ENCODE results near the gene GNG7. TPM values are rescaled to one million over a fixed set of nuclear protein-coding genes. Genes with fewer than 3 reads are reported as not detected.
A peak's percentile ranks its signal among the peaks of the same experiment; 100 is the strongest.
"Not testable (repeated sequence)": the region's sequence is repeated elsewhere in the genome, so short reads cannot be mapped to it uniquely, and the experiment has no call there.

Gene GNG7
- total RNA-seq, 1 experiment from 2014 or later, result 9.6 TPM

DNA sequence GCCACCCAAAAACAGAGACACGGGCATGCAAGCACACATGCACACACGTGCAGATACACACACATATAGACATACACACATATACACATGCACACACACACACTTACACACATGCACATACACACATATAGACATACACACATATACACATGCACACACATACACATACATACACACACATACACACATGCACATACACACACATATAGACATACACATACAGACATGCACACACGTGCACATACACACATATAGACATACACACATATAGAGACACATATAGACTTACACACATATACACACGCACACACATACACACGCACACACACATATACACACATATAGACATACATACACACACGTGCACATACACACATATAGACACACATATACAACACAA lies 134.5 kb downstream of the GNG7 start:
- Mint-ChIP-seq H3K36me3 (no peaks in the 10 kb centered on the region; the same call in 1 of the 2 replicates), H3K27me3 (ENCODE audit: low read depth) (peaks cover 2% of the 10 kb centered on the region; the same call in 1 of the 2 replicates), H3K27ac (peak overlapping the region; percentile 37; the same call in 1 of the 2 replicates), H3K4me3 (no peak overlapping the region), H3K9me3 (peaks cover 24% of the 10 kb centered on the region), H3K4me1 (no peaks in the 10 kb centered on the region)
- TF ChIP-seq TP53 (CRISPR knock-in tag; IDR thresholded peaks at IDR 0.05), result no peak
- TF ChIP-seq TEAD4 (CRISPR knock-in tag; IDR thresholded peaks at IDR 0.05), result no peak
- TF ChIP-seq ESRRA (CRISPR knock-in tag; IDR thresholded peaks at IDR 0.05; ENCODE audit: borderline replicate concordance), result no peak
- TF ChIP-seq, protein P1, sequence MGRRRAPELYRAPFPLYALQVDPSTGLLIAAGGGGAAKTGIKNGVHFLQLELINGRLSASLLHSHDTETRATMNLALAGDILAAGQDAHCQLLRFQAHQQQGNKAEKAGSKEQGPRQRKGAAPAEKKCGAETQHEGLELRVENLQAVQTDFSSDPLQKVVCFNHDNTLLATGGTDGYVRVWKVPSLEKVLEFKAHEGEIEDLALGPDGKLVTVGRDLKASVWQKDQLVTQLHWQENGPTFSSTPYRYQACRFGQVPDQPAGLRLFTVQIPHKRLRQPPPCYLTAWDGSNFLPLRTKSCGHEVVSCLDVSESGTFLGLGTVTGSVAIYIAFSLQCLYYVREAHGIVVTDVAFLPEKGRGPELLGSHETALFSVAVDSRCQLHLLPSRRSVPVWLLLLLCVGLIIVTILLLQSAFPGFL (CRISPR knock-in tag; IDR thresholded peaks at IDR 0.05; ENCODE audit: borderline replicate concordance), result no peak
- TF ChIP-seq, protein P2, sequence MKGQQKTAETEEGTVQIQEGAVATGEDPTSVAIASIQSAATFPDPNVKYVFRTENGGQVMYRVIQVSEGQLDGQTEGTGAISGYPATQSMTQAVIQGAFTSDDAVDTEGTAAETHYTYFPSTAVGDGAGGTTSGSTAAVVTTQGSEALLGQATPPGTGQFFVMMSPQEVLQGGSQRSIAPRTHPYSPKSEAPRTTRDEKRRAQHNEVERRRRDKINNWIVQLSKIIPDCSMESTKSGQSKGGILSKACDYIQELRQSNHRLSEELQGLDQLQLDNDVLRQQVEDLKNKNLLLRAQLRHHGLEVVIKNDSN (CRISPR knock-in tag; IDR thresholded peaks at IDR 0.05), result no peak
- TF ChIP-seq, protein P3, sequence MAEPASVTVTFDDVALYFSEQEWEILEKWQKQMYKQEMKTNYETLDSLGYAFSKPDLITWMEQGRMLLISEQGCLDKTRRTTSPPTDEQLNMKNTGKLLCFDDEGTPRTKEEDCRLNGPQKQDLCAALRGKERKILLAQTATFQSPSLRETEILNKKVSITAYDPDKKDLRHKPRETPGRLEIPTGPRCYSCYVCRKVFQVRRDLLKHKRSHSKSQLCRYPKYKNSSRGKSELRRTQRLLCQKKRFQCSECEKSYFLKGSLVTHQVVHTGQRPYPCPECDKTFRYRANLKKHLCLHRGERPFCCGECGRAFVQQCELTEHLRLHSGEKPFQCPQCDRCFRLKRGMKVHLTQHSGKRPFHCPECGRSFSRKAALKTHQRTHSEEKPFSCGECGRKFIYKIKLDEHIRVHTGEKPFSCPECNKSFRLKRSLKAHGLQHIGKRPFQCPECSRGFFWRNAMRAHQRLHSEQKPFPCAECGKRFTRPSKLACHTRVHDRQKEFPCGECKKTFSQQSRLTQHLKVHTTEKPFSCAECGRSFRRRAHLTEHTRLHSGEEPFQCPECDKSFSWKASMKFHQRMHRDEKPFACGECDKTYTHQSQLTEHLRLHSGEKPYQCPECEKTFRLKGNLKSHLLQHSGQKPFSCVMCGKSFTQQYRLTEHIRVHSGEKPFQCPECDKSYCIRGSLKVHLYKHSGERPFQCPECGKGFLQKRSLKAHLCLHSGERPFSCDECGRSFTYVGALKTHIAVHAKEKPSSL (CRISPR knock-in tag; conservative IDR thresholded peaks at IDR 0.05), result no peak
- TF ChIP-seq ZNF232 (CRISPR knock-in tag; IDR thresholded peaks at IDR 0.05), result no peak
- no peak for TF ChIP-seq RELA (CRISPR knock-in tag; IDR thresholded peaks at IDR 0.05; ENCODE audit: borderline replicate concordance)
- TF ChIP-seq, protein P4, sequence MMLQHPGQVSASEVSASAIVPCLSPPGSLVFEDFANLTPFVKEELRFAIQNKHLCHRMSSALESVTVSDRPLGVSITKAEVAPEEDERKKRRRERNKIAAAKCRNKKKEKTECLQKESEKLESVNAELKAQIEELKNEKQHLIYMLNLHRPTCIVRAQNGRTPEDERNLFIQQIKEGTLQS (CRISPR knock-in tag; conservative IDR thresholded peaks at IDR 0.05), result no peak
- no peak for TF ChIP-seq NFATC4 (CRISPR knock-in tag; IDR thresholded peaks at IDR 0.05)
- CTCF ChIA-PET, result interaction anchor here (1.0 kb wide), 2 partner anchors 12 kb away, joined by 3 read pairs; no protein-coding TSS in a partner anchor
- POLR2A ChIA-PET, result no interaction called here
- DNase-seq (ENCODE audit: low spot score), result no peak
- ATAC-seq, result no peak

DNA sequence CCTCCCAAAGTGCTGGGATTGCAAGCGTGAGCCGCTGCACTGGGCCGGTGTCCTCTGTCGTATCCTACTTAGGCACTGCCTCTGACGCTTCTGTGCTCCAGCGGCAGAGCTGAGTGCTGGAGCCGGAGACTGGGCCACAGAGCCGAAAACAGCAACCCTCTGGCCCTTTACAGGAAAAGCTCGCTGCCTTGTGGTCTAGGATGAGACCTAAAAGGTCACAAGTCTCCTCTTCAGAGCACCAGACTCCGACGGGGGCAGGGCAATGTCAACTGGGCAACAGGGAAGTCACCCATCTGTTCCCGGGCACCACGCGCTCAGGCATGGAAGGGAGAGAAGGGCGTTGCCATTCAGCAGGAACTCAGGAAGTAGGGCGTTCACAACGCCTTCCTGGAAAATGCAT lies 134.9 kb downstream of the GNG7 start:
- Mint-ChIP-seq H3K27ac (peak overlapping the region; percentile 37; the same call in 1 of the 2 replicates), H3K4me3 (no peak overlapping the region), H3K9me3 (peaks cover 24% of the 10 kb centered on the region), H3K27me3 (ENCODE audit: low read depth) (peaks cover 2% of the 10 kb centered on the region; the same call in 1 of the 2 replicates), H3K36me3 (no peaks in the 10 kb centered on the region; the same call in 1 of the 2 replicates), H3K4me1 (no peaks in the 10 kb centered on the region)
- ChIA-PET CTCF (interaction anchor here (1.0 kb wide), 2 partner anchors 12 to 13 kb away, joined by 3 read pairs; no protein-coding TSS in a partner anchor), POLR2A (no interaction called here)
- ATAC-seq (no peak), DNase-seq (ENCODE audit: low spot score) (peak; percentile 6)
- TF ChIP-seq, protein P5, sequence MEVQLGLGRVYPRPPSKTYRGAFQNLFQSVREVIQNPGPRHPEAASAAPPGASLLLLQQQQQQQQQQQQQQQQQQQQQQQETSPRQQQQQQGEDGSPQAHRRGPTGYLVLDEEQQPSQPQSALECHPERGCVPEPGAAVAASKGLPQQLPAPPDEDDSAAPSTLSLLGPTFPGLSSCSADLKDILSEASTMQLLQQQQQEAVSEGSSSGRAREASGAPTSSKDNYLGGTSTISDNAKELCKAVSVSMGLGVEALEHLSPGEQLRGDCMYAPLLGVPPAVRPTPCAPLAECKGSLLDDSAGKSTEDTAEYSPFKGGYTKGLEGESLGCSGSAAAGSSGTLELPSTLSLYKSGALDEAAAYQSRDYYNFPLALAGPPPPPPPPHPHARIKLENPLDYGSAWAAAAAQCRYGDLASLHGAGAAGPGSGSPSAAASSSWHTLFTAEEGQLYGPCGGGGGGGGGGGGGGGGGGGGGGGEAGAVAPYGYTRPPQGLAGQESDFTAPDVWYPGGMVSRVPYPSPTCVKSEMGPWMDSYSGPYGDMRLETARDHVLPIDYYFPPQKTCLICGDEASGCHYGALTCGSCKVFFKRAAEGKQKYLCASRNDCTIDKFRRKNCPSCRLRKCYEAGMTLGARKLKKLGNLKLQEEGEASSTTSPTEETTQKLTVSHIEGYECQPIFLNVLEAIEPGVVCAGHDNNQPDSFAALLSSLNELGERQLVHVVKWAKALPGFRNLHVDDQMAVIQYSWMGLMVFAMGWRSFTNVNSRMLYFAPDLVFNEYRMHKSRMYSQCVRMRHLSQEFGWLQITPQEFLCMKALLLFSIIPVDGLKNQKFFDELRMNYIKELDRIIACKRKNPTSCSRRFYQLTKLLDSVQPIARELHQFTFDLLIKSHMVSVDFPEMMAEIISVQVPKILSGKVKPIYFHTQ (CRISPR knock-in tag; IDR thresholded peaks at IDR 0.05), result no peak
- TF ChIP-seq, protein P6, sequence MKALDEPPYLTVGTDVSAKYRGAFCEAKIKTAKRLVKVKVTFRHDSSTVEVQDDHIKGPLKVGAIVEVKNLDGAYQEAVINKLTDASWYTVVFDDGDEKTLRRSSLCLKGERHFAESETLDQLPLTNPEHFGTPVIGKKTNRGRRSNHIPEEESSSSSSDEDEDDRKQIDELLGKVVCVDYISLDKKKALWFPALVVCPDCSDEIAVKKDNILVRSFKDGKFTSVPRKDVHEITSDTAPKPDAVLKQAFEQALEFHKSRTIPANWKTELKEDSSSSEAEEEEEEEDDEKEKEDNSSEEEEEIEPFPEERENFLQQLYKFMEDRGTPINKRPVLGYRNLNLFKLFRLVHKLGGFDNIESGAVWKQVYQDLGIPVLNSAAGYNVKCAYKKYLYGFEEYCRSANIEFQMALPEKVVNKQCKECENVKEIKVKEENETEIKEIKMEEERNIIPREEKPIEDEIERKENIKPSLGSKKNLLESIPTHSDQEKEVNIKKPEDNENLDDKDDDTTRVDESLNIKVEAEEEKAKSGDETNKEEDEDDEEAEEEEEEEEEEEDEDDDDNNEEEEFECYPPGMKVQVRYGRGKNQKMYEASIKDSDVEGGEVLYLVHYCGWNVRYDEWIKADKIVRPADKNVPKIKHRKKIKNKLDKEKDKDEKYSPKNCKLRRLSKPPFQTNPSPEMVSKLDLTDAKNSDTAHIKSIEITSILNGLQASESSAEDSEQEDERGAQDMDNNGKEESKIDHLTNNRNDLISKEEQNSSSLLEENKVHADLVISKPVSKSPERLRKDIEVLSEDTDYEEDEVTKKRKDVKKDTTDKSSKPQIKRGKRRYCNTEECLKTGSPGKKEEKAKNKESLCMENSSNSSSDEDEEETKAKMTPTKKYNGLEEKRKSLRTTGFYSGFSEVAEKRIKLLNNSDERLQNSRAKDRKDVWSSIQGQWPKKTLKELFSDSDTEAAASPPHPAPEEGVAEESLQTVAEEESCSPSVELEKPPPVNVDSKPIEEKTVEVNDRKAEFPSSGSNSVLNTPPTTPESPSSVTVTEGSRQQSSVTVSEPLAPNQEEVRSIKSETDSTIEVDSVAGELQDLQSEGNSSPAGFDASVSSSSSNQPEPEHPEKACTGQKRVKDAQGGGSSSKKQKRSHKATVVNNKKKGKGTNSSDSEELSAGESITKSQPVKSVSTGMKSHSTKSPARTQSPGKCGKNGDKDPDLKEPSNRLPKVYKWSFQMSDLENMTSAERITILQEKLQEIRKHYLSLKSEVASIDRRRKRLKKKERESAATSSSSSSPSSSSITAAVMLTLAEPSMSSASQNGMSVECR (CRISPR knock-in tag; IDR thresholded peaks at IDR 0.05; ENCODE audit: borderline replicate concordance), result no peak
- TF ChIP-seq TEAD4 (CRISPR knock-in tag; IDR thresholded peaks at IDR 0.05) (no peak), ATF1 (CRISPR knock-in tag; IDR thresholded peaks at IDR 0.05) (no peak)

DNA sequence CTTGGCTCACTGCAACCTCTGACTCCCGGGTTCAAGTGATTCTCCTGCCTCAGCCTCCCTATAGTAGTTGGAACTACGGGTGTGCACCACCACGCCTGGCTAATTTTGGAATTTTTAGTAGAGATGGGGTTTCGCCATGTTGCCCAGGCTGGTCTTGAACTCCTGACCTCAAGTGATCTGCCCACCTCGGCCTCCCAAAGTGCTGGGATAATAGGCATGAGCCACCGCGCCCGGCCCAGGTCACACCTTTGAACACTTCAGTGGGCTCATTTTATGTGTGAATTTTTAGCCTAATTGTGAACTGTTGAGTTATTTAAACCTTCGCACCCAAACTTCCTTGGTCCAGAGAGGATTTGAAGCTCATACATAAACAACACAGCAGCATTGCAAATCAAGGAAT lies 138.9 kb downstream of the GNG7 start:
- H3K4me3 Mint-ChIP-seq, POLR2A ChIA-PET, H3K36me3 Mint-ChIP-seq: not testable (repeated sequence)

More for the DNA sequence above, 138.9 kb downstream of the GNG7 start:
- not testable (repeated sequence) for H3K27ac Mint-ChIP-seq; ATAC-seq; H3K9me3 Mint-ChIP-seq; H3K27me3 Mint-ChIP-seq (ENCODE audit: low read depth); DNase-seq (ENCODE audit: low spot score)
- peaks cover 12% of the 10 kb centered on the region; the same call in 1 of the 2 replicates for H3K4me1 Mint-ChIP-seq
- CTCF ChIA-PET, result interaction anchor here (1.1 to 3.2 kb wide), 2 partner anchors 9 to 48 kb away, joined by 4 to 10 read pairs; no protein-coding TSS in a partner anchor

All from WTC11 (cell line).